GM18951 (cell line): Measurements from ENCODE around the gene ITIH5.

ENCODE experiments used
- POLR2A ChIP-seq: IDR thresholded peaks from 4 replicates; pipeline ENCODE4 v1.6.1; 2011; ENCODE audit warnings: mild to moderate bottlenecking; ENCODE audit not compliant: insufficient read length, insufficient read depth; ENCODE audit errors: extremely low read depth
- in situ Hi-C: fragments of 300-500 bp; cut with MboI; formaldehyde crosslinking; loops from one replicate; pipeline ENCODE4 v1.12.0; 2022; ENCODE audit warnings: low sequenced_read_pairs, mixed read lengths, inconsistent platforms; ENCODE audit not compliant: unreplicated experiment

Gene ITIH5

GRCh38 chr10:7579681-7580080 lies 87.1 kb downstream of the ITIH5 start:
- in situ Hi-C loops: no loop called here
- TF ChIP-seq POLR2A: no peak

DNA sequence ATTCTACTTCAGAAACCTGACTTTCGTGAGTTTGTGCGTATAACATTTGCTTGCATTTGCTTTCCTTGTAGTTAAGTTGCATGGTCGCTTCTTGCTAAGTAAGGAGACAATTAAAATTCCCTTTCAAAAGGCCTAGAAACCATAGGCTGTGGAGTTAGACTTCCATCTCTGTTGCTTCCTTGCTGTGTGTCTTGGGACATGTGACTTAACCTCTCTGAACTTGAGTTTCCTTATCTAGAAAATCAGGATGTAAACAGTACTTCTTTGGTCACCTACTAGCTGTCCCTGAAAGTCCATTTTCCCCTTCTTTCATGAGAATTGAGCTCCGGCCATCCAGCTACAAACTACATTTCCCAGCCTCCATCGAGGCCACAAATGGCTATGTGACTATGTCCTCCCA lies 89.2 kb downstream of the ITIH5 start:
- TF ChIP-seq POLR2A: no peak
- in situ Hi-C loops: no loop called here

DNA sequence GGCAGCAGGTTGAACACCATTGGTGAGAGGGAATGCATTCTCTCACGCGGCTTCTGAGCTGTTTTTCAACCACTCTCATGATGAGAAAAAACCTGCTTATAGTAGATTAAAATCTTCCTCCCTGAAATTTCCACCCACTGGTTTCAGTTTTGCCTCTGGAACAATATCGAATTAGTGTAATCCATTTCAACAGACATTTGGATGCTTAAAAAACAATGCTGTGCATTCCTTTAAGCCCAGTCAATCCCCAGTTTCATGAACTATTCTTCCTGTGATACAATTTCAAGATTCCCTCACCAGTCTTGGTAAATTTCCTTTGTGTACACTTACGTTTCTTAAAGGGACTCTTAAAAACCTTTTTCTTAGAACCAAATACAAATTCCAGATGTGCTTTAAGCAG lies 89.6 kb downstream of the ITIH5 start:
- in situ Hi-C loops: no loop called here
- TF ChIP-seq POLR2A: no peak

DNA sequence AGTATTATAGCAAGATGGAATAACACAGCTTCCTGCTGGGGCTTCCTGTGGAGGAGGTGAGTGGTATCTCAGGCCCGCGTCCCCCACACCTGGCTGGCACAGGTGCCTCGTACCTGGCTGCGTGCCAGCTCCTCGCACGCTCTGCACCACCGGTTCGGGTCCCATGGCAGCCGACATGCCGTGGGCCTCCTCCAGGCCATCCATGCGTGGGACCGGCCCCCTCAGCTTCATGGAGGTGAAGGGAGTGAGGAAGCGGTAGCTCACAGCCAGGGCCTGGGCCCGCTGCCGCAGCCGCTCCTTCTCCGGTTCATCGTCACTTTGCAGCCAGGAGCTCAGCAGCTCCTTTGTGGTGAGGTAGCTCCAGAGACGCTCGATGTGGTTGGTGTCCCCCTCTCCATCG lies 90.4 kb downstream of the ITIH5 start:
- in situ Hi-C loops: no loop called here
- no peak for TF ChIP-seq POLR2A

DNA sequence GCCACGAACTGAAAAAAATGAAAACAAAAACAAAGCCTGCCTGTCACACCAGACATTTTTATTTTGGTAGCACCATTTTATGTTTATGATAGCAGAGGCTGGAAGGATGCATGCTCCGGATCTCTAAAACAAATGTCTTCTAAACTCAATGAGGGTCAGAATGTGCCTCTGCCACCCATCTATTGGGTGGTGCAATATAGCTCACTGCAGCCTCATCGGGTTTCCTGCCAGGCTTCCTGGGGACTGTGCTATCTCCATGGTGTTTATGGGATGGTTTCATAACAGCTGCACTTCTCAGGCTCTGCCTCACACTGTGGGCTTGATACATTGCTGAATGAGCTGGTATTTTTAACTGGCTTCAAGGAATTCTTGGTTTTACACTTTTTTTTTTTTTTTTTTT lies 94.4 kb downstream of the ITIH5 start:
- no peak for TF ChIP-seq POLR2A

GRCh38 chr10:7571981-7572380 lies 94.8 kb downstream of the ITIH5 start:
- in situ Hi-C loops: no loop called here
- no peak for TF ChIP-seq POLR2A

More for the DNA sequence above, 94.4 kb downstream of the ITIH5 start:
- in situ Hi-C loops: no loop called here

DNA sequence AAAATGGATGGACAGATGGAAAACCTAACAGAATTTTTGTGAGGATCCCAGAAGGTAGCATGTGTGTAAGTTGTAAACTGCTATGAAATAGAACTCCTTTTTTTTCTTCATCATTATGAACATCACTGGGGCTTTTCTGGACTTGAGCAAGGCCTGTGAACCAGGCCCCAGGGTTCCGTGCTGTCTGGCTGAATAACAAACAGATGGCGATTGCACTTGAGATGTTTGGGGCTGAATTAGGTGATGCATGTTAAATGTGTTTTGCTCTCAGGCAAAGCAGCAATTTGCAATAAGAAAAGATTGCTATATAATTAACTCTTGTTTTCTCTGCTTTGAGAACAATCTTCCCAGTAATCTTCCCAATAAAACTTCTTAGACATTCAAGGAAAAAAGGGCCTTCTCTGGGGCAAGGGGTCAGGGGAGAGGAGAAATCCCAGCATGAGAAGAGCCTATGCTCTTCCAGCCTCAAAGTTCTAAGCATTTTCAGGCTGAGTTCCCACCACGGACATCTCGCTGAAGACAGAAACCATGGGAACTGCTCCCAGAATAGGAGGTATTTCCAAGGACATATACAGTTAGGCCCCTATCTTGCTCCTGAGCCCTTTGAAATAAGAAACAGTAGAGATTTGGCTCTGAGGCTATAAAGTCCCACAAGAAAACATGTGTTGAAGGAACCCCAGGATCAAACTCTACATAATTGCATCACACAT lies 98.7 kb downstream of the ITIH5 start:
- in situ Hi-C loops: no loop called here
- TF ChIP-seq POLR2A: no peak

- TF ChIP-seq POLR2A: no peak
- in situ Hi-C loops: no loop called here
Measured at GRCh38 chr10:7566891-7567290, 99.9 kb downstream of the ITIH5 start.

DNA sequence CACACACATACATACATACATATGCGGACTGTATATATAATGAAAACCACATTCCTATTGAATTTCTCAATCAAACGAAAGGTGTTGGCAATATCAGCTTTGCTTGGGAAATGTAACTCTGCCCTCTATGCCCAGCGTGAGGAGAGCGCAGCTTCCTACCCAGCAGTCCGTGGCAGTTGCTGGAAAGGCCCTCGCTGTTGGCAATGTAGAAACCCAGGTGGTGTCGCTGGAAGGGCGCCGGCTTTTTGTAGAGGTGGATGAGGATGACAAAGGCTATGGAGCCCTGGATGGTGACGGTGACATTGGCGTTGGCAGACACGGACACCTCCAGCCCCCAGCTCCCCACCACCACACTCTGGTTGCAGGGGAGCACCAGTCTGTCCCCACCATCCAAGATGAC lies 100.9 kb downstream of the ITIH5 start:
- TF ChIP-seq POLR2A: no peak
- in situ Hi-C loops: no loop called here

DNA sequence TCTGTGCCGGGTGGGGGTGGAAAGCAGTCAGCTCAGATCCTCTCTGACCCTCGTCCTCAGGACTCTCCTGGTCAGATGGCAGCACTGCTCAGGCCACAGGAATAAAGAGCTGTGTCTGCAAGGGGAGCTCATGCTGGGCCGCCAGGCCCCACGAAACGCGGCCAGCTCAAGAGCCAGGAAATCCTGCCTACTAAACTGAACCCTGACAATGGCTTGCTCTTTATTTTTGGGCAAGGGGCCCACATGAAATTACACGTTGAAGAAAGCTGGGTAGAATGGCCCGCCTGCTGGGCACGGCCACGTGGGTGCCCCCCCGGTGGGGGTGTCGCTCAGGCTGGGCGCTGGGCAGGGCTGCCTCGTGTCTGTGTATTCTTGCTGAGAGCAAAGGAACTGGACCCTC lies 103.0 kb downstream of the ITIH5 start:
- in situ Hi-C loops: no loop called here
- no peak for TF ChIP-seq POLR2A

- TF ChIP-seq POLR2A: no peak
Measured at GRCh38 chr10:7563368-7563767, 103.4 kb downstream of the ITIH5 start.

GRCh38 chr10:7561985-7562384 lies 104.8 kb downstream of the ITIH5 start:
- TF ChIP-seq POLR2A: no peak
- in situ Hi-C loops: no loop called here

More at GRCh38 chr10:7563368-7563767, 103.4 kb downstream of the ITIH5 start:
- in situ Hi-C loops: no loop called here

DNA sequence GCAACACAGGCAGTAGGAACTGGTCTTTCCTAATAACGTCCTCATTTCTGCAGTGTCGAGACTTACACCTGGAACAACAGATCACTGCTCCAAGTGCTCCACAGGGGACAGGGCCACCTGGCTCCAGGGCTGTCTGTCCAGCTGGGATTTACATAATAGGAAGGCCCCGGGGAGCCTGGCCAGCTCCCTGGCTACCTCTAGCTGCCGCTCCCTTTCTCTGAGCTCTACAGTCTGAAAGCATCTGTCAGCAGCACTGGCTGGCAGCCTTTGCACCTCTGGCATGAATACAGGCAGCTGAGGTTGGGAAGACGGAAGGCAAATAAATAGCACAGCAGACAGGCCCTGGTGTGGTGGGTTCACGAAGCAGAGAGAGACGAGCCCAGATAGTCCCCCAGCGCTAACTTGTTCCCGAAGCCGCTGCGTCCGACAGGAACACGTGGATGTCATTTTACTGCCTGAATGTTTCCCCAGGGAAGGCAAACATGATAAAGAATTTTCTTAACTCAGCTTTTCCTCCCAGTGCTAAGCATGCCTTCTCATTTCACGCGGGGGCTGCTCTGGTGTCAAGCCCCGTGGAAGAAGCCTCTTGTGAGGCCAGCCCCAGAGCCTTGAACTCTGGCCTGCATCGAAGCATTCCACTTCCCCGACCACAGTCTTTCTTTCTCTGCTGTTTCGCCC lies 105.4 kb downstream of the ITIH5 start:
- no peak for TF ChIP-seq POLR2A
- in situ Hi-C loops: no loop called here

- no peak for TF ChIP-seq POLR2A
- in situ Hi-C loops: no loop called here
Measured at GRCh38 chr10:7560519-7560918, 106.2 kb downstream of the ITIH5 start.
